ENCODE measurements around the gene POLR2C.
"Not testable (repeated sequence)": the region's sequence is repeated elsewhere in the genome, so short reads cannot be mapped to it uniquely, and the experiment has no call there.

Gene POLR2C

DNA sequence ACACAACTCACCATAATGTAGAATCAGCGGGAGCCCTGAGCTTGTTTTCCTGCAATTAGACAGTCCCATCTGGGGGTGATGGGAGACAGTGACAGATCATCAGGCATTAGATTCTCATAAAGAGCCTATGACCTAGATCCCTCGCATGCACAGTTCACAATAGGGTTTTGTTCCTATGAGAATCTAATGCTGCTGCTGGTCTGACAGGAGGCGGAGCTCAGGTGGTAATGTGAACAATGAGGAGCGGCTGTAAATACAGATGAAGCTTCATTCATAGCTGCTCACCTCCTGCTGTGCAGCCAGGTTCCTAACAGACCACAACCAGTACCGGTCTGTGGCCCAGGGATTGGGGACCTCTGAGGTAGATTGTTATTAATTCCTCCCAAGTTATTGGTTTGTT, 26.8 kb downstream of the POLR2C start:
- DNase-seq (ENCODE audit: extremely low read depth, low read depth): no peak
- no peak overlapping the region for H3K4me3 ChIP-seq (replicated peaks; ENCODE audit: low read depth, low read length)
- TF ChIP-seq, protein P1, sequence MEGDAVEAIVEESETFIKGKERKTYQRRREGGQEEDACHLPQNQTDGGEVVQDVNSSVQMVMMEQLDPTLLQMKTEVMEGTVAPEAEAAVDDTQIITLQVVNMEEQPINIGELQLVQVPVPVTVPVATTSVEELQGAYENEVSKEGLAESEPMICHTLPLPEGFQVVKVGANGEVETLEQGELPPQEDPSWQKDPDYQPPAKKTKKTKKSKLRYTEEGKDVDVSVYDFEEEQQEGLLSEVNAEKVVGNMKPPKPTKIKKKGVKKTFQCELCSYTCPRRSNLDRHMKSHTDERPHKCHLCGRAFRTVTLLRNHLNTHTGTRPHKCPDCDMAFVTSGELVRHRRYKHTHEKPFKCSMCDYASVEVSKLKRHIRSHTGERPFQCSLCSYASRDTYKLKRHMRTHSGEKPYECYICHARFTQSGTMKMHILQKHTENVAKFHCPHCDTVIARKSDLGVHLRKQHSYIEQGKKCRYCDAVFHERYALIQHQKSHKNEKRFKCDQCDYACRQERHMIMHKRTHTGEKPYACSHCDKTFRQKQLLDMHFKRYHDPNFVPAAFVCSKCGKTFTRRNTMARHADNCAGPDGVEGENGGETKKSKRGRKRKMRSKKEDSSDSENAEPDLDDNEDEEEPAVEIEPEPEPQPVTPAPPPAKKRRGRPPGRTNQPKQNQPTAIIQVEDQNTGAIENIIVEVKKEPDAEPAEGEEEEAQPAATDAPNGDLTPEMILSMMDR (IDR thresholded peaks at IDR 0.05; ENCODE audit: low read depth, low read length, missing control alignments): no peak

DNA sequence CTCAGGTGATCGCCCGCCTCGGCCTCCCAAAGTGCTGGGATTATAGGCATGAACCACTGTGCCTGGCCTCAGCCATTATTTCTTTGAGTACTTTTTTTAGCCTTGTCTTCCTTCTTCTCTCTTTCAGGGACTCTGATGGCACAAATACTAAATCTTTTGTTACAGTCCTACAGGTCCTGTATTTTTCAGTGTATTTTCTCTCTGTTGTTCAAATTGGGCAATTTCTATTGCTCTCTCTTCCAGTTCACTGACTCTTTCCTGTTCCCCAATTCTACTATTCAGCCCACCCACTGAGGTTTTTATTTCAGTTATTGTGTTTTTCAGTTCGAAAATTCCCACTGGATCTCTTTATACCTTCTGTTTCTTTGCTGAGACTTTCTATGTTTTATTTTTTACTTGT, 31.3 kb downstream of the POLR2C start:
- no peak overlapping the region for H3K4me3 ChIP-seq (replicated peaks; ENCODE audit: low read depth, low read length)
- no peak for DNase-seq (ENCODE audit: extremely low read depth, low read depth)
- TF ChIP-seq, protein P1 (IDR thresholded peaks at IDR 0.05; ENCODE audit: low read depth, low read length, missing control alignments): no peak

DNA sequence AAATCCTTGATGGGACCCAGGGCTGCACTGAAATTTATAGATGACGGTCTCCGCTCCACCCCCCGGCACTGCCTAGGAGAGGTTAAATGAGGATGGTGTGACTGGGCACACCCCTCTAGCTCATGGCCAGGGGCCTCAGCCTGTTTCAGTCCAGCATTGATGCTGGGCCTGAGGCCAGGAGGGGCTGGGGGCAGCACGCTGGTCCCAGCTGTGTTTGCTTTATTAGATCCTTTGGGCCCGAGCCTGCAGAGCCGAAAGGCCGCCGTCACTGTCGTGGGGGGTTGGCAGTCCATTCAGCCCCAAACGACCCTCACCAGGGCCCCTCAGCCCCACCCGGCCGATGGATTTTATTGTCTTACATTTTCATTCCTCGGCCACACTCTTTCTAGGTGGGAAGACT, 34.6 kb downstream of the POLR2C start:
- DNase-seq (ENCODE audit: extremely low read depth, low read depth): no peak
- H3K4me3 ChIP-seq (replicated peaks; ENCODE audit: low read depth, low read length): no peak overlapping the region
- TF ChIP-seq, protein P1 (IDR thresholded peaks at IDR 0.05; ENCODE audit: low read depth, low read length, missing control alignments): no peak

DNA sequence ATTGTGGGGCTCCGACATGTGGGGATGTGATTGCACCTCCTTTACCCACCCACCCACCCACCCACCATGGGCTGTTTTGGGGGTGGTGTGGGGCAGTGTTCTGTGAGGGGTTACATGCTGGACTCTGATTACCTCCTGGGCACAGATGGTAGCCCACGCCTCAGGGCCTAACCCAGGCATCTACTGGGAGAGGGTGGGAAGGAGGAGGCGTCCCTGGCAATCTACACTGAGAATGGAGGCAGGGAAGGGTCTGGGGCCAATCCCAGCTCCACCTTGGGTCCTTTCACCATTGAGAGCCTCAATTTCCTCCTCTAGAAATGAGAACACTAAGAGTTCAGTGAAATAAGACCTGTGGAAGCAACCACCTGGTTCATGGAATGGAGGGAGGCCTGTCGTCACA, 35.6 kb downstream of the POLR2C start:
- H3K4me3 ChIP-seq (replicated peaks; ENCODE audit: low read depth, low read length): no peak overlapping the region
- no peak for DNase-seq (ENCODE audit: extremely low read depth, low read depth)
- TF ChIP-seq, protein P1 (IDR thresholded peaks at IDR 0.05; ENCODE audit: low read depth, low read length, missing control alignments): no peak

DNA sequence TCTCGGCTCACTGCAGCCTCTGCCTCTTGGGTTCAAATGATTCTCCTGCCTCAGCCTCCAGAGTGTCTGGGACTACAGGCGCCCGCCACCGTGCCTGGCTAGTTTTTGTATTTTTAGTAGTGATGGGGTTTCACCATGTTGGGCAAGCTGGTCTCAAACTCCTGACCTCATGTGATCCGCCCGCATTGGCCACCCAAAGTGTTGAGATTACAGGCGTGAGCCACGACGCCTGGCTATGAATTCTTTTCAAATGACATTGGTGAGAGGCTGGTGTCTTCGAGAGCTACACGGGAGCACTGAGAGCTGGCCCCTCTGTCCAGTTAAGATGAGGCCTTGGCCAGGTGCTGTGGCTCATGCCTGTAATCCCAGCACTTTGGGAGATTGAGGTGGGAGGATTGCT, 37.5 kb downstream of the POLR2C start:
- not testable (repeated sequence) for H3K4me3 ChIP-seq (replicated peaks; ENCODE audit: low read depth, low read length); DNase-seq (ENCODE audit: extremely low read depth, low read depth)

DNA sequence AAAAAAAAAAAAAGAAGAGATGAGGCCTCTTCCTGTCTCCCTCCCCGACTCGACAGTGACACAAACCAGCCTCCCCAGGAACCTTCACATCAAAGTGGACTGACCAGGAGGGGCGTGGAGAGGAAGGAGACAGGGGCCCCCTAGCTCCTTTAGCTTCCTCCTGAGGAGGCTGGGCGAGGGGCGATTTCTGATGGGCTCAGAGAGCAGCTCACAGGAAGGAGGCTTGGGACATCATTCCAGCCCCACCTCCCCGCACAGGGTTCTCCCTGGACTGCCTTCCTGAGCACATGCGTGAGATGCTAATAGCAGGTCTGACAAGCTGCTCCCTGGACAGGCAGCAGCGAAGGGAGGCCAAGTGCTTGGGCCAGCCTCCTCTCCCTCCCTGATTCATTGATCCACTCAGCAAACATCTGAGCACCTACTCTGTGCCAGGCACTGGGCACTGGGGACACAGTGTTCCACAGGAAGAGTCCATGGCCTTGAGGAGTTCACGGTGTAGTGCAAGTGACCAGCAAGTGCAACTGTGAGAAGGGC, 38.2 kb downstream of the POLR2C start:
- TF ChIP-seq, protein P1 (IDR thresholded peaks at IDR 0.05; ENCODE audit: low read depth, low read length, missing control alignments): no peak
- no peak overlapping the region for H3K4me3 ChIP-seq (replicated peaks; ENCODE audit: low read depth, low read length)
- DNase-seq (ENCODE audit: extremely low read depth, low read depth): no peak

DNA sequence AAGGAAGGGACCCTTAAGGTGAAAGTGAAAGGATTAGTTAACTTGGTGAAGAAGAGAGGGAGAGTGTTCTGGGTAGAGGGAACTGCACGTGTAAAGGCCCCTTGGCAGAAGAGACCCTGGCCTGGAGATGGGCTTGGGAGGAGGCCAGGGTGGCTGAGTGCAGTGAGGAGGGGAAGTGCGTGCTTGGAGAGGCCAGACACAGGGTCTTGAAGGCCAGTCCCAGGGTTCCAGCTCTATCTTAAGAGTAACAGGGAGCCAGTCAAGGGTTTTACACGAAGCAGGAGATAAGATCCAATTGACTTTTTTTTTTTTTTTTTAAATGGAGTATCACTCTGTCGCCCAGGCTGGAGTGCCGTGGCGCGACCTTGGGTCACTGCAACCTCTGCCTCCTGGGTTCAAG, 39.0 kb downstream of the POLR2C start:
- TF ChIP-seq, protein P1 (IDR thresholded peaks at IDR 0.05; ENCODE audit: low read depth, low read length, missing control alignments): no peak
- no peak for DNase-seq (ENCODE audit: extremely low read depth, low read depth)
- no peak overlapping the region for H3K4me3 ChIP-seq (replicated peaks; ENCODE audit: low read depth, low read length)
